GM20431 (cell line): ENCODE results near the gene CNTNAP1.

Experiments
- in situ Hi-C: fragments of 300-500 bp; cut with MseI, MboI; formaldehyde crosslinking; loops from one replicate; pipeline ENCODE4 v1.15.0; 2020; ENCODE audit warnings: low sequenced_read_pairs; ENCODE audit not compliant: unreplicated experiment

The CNTNAP1 gene

DNA sequence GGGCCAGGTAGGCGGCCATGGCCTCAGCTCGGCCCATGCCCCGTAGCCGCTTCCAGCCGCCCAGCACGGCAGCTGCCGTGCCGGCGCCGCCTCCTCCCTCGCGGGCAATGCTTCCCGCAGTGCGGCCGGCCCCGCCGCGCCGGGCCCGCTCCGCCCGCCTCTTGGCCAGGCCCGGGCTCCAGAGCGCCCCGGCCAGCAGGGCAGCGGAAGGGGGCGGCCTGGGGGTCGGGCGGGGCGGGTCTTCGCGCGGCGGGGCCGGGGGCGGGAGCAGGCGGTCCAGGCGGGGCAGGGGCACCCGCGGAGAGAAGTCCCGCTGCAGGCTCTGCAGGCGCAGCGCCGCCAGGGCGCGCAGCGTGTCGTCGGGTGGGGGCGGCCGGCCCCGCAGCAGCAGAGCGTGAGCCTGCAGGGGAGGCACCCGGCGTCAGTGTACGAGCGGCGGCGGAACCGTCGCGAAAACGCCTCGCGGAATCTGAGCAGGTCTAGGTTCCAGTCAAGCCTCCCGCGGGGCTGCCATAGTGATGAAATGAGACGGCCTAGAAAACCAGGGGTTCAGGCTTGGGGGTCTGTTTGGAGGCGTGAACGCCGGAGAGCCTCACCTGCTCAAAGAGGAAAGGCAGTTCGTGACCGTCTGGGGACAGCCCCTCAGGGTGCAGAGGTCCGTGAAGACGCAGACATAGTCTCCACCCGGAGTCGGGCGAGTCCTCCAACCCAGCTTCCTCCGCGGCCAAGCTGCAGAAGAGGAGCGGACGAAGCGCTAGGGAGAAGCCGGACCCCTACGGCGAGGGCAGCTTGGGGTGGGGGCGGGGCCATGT, 12.1 kb upstream of the CNTNAP1 start:
- in situ Hi-C loops = no loop called here

DNA sequence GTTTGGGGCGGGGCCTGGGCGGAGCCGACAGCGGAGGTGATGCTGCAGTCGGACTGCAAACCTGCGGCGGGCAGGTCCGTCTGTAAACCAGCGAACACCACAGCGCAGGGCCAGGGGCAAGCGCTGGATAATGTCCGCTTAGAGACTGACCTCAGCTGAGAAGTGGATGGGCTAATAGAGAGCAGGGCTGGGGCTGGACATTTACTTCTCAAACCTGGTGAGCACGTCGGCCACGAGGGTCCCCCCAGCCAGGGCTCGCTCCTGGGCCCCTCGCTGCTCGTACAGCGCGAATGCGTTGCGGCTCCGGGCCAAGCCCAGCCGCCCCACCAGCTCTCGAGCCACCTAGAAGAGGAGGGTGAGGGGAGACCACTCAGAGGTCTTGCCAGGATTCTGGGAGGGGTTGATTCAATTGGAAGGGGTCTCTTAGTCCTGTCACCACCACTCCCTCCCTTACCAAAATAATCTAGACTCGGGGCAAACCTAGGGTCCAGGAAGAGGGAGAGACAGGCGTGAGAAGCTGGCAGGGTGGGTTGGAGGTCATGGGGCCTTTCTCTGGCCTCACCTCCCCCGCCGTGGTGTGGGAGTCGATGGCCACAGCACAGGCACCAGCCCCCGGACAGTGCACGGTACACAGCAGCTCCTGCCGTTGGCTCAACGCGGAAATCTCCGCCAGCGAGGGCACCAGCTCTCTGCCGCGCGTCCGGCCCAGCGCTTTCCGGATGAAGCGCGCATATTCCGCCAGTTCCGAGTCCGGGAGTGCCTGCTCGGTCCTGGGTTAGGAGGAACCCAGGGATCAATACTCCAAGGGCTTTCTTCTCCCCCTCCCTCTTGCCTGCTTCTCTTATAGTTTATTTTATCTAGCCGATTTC, 11.3 kb upstream of the CNTNAP1 start:
- in situ Hi-C loops = no loop called here

DNA sequence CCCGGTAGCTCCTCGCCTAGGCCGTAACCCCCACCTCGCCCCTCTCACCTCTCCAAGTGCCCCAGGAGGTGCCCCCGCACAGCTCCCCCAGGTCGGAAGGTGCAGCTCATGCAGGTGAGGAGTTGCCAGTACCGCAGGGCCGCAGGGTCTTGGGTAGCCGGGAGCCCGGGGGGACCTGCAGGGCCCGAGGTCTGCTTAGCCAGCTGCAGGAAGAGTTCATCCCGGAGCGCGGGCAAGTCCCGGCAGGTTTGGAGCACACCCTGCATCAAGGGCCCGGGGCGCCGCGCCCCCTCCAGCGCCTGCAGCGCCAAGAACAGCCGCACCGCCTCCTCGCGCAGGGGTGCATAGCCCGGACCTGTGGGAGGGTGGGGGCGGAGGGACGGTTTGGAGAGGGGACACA, 10.3 kb upstream of the CNTNAP1 start:
- in situ Hi-C loops = no loop called here

DNA sequence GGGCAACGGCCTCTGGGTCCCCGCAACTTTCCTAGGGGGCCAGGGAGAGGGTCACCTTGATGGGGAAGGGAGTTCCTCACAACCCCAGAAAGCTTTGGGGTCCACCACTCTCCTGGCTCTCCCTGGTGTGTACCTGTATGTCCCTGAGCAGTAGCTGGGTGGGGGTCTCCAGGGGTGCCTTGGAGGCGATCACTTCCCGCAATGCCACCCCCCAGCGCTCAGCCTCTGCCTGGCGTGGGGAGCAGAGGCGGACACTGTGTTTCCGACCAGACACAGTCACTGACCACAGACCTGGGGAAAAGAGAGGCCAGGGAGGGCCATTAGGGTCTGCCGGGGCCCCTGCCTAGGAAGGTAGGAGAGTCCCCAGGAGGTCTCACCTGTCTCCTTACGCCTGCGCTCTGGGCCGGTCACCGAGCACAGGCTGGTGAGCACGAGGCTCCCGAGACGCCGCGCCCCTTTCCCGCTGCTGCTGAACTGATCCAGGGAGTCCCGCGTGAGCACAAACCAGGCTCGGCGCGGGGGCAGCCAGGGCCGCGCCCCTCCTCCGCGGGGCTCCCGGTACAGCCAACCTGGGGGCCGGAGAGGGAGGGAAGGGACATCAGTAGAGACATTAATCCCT, 9.0 kb upstream of the CNTNAP1 start:
- in situ Hi-C loops = no loop called here

DNA sequence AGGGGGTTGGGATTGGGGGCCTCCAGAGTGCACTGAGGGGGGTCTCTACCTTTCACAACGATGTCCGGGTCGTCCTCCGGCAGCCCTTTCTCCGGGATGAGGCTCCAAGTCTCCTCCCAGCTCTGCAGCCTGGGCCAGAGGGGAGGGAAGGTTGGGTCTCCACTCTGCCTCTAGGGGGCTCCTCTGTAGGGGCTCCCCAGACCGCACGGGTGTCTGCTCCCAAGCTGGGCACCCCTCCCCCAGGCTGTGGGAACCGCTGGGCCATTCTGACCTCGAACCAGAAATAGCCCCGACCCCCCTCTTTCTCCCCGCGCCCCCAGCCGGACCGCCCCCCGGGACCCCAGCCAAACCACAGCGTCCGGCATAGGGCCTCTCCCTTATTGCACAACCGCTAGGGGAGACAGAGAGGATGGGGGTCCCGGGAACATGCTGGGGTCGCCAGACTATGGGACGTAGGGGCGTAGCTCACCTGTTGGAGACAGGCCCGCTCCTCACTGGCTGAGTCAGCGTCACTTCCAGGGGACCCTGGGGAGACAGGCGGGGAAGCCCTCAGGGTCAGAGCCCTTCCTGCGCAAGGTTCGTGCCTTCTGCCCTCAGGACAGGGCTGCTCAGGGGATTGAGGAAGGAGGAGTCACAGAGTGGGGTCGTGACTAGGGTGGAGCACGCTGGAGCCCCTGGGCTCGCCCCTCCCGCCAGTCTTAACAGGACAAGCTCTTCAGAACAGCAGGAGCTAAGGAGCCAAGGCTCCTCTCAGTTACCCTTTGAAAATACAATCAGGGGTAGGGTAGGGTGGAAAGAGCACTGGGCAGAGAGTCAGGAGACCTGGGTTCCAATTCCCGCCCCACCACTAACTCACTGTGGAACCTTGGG, 8.2 kb upstream of the CNTNAP1 start:
- in situ Hi-C loops = no loop called here

- in situ Hi-C loops = no loop called here
These were observed 7.5 kb upstream of the CNTNAP1 start for GRCh38 chr17:42674755-42675347.

DNA sequence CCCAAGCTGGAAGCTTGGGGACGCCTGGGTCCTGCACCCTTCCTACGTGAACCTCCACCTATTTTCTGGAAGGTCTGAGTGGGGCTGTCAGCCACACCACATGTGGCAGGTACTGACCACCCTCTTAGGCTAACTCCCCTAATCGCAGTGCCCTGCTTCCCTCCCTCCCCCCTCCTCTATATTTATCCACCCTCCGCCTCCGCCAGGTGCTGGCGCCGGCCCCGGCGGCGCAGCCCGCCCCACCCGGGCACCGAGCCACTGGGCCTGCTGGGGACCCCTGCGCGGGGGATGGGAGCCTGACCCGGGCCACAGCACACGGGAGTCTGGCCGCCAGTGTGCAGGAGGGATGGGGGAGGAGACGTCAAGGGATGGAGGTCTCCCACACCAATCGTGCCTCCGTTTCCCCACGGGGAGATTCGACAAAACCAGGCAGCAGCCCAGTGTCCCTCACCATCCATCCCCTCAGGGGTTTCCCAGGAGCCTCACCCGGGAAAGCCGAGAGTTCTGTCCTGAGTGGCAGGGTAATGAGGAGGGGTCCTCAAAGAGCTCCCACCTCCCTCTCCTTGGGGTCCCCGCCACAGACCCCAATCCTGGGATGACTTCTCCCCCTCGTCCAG, 6.9 kb upstream of the CNTNAP1 start:
- in situ Hi-C loops = no loop called here

- in situ Hi-C loops = no loop called here
These were observed 6.3 kb upstream of the CNTNAP1 start for GRCh38 chr17:42675965-42676423.

DNA sequence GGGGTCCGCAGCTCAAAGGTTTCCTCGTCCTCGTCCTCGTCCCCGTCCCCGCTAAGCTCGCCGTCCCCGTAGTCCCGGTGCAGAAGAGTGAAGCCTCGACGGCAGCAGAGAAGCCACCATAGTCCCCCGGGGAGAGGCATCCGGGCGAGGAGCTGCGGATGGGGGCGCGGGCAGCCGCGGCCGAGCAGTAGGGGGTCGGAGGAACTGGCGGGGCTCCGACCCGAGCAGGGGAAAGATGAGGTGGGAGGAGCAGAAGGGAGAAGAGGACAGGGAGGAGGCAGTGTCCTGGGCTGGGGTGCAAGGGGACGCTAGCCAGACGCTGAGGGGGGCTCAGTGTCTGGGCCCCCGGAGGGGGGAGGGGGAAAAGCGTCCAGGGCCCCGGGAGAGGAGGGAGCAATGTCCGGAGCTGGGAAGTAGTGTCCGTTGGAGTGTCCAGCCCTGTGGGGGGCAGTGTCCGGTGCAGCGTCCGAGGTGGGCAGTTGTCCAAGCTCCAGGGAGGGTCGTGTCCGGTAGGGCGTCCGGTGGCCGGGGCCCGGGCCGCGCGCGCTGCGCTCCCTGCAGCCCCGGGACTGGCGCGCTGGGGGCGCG, 5.8 kb upstream of the CNTNAP1 start, which contains the start of gene PLEKHH3:
Gene PLEKHH3 (minus strand): TSS at position 571 of the 588 bp plus-strand sequence. CDS start 431 bp downstream, at position 140.
- in situ Hi-C loops = no loop called here

GRCh38 chr17:42677012-42677857, 5.1 kb upstream of the CNTNAP1 start:
- in situ Hi-C loops = no loop called here

DNA sequence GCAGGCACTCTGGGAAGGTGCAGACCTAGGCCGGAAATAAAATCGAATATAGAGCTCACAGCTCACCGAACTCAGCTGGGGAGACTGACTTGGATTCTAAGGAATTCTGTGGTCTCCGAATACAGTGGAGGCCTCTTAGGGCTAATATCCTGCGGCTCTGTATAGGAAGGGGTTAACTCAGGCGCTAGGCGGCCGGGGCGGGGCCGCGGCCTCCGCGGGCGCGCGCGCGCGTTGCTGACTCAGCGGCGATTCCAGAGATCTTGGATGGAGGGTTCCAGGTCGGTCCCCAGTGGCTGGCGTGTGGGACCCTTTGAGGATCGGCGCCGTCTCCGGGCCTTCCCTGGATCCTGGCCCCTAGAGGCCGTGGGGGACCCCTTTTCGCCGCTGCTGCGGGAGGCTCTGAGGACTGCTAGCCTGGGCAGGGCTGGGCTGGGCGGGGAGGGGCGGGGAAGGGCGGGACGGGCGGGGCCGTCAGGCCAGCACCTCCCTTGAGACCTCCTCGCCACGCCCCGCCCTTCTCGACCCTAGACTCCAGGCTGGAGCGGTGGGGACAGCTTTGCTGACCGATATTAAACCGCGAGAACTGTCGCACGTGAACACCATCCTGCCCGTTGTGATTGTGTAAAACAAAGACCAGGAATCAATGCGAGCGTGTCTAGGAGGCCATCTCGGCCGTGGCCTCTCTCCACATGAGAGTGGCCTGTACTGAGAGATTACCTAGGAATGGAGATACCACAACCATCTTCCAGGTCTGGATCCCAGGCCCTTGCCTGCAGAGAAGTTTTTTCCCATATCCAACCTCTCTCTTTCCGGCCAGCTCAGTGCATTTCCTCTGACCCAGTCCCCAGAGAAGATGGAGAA, 4.2 kb upstream of the CNTNAP1 start:
- in situ Hi-C loops = no loop called here

DNA sequence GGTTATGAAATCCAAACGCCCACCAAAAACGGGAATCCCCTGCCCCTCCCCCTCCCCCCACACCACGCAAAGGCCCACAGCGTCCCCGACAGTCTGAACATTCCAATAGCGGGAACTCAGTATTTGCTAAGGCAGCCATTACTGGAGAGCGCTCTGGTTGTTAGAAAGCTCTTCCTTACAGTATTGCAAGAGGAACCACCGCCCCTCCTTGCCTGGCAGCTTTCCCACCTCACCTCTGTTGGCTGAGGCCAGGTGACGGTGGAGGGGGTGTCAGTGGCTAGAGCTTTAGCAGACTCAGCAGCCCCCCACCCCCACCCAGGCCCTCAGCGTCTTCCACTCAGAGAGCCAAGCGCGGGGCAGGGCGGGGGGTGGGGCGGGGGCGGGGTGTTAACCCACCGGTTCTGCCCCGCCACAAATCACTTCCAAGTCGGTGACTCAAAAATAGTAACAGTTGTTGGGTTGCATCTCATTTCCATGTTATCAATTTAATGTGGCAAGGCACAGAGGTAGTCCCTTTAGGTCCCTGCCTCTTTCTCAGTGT, 3.3 kb upstream of the CNTNAP1 start:
- in situ Hi-C loops = no loop called here

- in situ Hi-C loops = loop anchor here (10.0 kb wide), 1 partner anchor 105 kb away; the partner anchor contains the start of gene PSMC3IP
These were observed 2.6 kb upstream of the CNTNAP1 start for GRCh38 chr17:42679492-42680330.

DNA sequence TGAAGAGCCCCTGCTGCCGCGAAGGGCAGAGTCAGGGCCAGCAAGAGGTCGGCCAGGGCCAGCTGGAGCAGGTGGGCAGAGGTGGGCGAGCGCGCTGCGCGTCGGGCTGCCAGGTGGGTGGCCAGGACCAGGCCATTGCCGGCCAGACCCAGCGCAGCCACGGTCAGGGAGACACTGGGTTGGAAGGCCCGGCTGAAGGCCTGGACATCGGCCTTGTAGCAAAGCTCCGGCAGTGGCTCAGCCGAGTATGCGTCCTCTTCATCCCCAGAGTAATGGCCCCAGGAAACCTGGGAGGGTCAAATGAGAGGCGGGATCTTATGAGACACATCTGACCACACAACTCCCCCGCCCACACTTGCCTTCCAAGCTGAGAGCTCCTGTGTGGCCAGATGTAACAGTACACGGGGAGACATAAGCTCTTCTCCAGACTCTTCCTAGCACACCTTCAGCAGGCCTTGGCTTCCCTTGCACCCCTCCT, 2.0 kb upstream of the CNTNAP1 start:
- in situ Hi-C loops = loop anchor here (10.0 kb wide), 1 partner anchor 106 kb away; the partner anchor contains the start of gene PSMC3IP

DNA sequence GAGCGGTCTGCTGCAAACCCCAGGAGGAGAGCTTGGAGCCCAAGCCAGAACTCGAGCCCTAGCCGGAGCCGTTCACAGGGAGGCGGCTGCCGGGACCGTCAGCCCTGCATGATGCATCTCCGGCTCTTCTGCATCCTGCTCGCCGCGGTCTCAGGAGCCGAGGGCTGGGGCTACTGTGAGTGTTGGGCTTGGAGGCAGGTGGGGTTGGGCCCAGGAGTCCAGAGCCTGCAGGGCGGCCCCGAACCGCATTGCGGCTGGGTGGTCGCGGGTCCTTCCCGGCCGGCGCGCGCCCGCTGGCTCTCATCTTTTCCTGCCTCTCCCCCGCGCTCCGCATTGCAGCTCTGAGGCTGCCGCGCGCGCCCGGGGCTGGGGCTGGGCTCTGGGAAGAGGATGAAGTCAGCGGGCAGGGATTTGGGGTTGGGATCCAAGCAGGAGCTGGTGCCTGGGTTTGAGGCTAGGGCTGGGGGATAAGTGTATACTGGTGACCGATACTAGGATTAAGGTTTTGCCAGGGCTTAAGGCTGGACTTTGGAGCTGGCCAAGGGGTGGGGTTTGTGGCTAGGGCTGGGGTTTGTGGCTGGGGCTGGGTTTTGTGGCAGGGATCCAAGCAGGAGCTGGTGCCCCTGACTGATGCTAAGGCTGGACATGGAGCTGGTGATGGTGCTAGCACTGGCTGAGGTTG, 532 bp downstream of the CNTNAP1 start:
- in situ Hi-C loops = loop anchor here (10.0 kb wide), 1 partner anchor 108 kb away; the partner anchor contains the start of gene PSMC3IP
